Measurements from ENCODE around the gene SLC4A5.

- TF ChIP-seq CTCF (IDR thresholded peaks at IDR 0.05; ENCODE audit: low read depth, low read length), result no peak
- no peak for TF ChIP-seq POLR2A (IDR thresholded peaks at IDR 0.05; ENCODE audit: extremely low read depth, insufficient read length)
- no peak for TF ChIP-seq MAX (IDR thresholded peaks at IDR 0.05; ENCODE audit: low read depth, low read length)
- no peak for TF ChIP-seq MYC (IDR thresholded peaks at IDR 0.05; ENCODE audit: low read depth, low read length)
Measured at GRCh38 chr2:74371421-74371820, 28.2 kb upstream of the SLC4A5 start.

Measured in NB4 (cell line).